ENCODE data around the gene CRY2. TPM values are rescaled to one million over a fixed set of nuclear protein-coding genes. Genes with fewer than 3 reads are reported as not detected.

The CRY2 gene
- total RNA-seq (100 to 1,000 TPM; 200 to 224 TPM), total RNA-seq (74.2 to 132 reads per million in 2 donors)

DNA sequence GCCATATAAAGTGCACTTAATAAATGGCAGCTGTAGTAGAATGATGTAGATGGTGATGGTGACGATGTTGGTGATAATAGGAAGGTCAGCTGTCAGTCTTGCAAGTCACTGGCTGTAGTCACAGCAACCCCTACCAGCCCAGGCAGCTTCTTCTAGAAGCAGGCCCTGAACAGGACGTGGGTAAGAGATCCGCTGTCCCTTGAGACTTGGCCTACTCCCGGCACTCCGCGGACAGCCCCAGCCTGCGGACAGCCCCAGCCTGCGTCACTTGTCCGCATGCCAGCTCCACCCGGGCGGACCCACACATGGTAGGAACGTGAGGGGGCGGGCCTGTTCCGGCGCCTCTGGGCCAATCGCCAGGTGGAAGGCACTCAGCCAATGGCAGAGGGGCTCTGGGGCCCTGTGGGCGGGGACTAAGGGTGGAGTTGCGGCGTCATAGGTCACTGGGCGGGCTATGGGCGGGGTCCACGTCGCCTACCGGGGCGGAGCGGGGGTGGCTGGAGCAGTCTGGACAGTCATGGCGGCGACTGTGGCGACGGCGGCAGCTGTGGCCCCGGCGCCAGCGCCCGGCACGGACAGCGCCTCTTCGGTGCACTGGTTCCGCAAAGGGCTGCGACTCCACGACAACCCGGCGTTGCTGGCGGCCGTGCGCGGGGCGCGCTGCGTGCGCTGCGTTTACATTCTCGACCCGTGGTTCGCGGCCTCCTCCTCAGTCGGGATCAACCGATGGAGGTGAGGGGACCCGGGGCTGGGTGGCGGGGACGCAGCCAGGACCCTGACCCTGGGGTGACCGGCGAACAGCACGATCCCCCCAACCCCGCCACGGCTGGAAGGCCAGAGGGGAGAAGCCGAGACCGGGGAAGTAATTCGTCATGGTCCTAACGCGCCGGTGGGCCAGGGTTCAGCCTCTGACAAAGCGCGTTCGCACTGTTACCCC lies at the start of gene CRY2:
CRY2 (plus strand) TSS at position 502 of the 937 bp plus-strand sequence; CDS start at position 518, 16 bp downstream.
- H3K9me3 ChIP-seq (ENCODE audit: control insufficient read depth, low read length, poor library complexity, severe bottlenecking): no peaks in the 10 kb centered on the region
- H3K27ac Mint-ChIP-seq: peak within 1 kb of the TSS; percentile 94
- peak within 1 kb of the TSS; percentile 83 for H3K4me3 Mint-ChIP-seq
- DNase-seq (peak; percentile 97 to 98 (median 98)), ATAC-seq (peak; percentile 83)
- no peaks in the 10 kb centered on the region for H3K36me3 Mint-ChIP-seq (ENCODE audit: low read depth)
- H3K27me3 Mint-ChIP-seq: peaks cover 4% of the 10 kb centered on the region
- peaks cover 38% of the 10 kb centered on the region for H3K4me1 Mint-ChIP-seq

- Mint-ChIP-seq H3K36me3 (ENCODE audit: low read depth) (no peaks in the 10 kb centered on the region), H3K4me3 (no peak overlapping the region), H3K27ac (no peak overlapping the region), H3K4me1 (no peaks in the 10 kb centered on the region), H3K27me3 (peaks cover 2% of the 10 kb centered on the region)
- H3K9me3 ChIP-seq (ENCODE audit: control insufficient read depth, low read length, poor library complexity, severe bottlenecking): no peaks in the 10 kb centered on the region
- DNase-seq (no peak), ATAC-seq (no peak)
These were observed 48.4 kb upstream of the CRY2 start for GRCh38 chr11:45798793-45799441.

GRCh38 chr11:45799562-45799961 lies 47.7 kb upstream of the CRY2 start:
- ATAC-seq (no peak), DNase-seq (no peak)
- no peaks in the 10 kb centered on the region for H3K27me3 Mint-ChIP-seq
- H3K4me3 Mint-ChIP-seq: no peak overlapping the region
- H3K36me3 Mint-ChIP-seq (ENCODE audit: low read depth): no peaks in the 10 kb centered on the region
- no peaks in the 10 kb centered on the region for H3K4me1 Mint-ChIP-seq
- no peak overlapping the region for H3K27ac Mint-ChIP-seq
- no peaks in the 10 kb centered on the region for H3K9me3 ChIP-seq (ENCODE audit: control insufficient read depth, low read length, poor library complexity, severe bottlenecking)

- ATAC-seq (no peak), DNase-seq (no peak)
- H3K27ac Mint-ChIP-seq: no peak overlapping the region
- H3K36me3 Mint-ChIP-seq (ENCODE audit: low read depth): no peaks in the 10 kb centered on the region
- no peak overlapping the region for H3K4me3 Mint-ChIP-seq
- H3K9me3 ChIP-seq (ENCODE audit: control insufficient read depth, low read length, poor library complexity, severe bottlenecking): no peaks in the 10 kb centered on the region
- H3K27me3 Mint-ChIP-seq: no peaks in the 10 kb centered on the region
- peaks cover 2% of the 10 kb centered on the region for H3K4me1 Mint-ChIP-seq
These were observed 47.0 kb upstream of the CRY2 start for GRCh38 chr11:45800261-45800660.

GRCh38 chr11:45801723-45802315 lies 45.5 kb upstream of the CRY2 start:
- Mint-ChIP-seq H3K27me3 (no peaks in the 10 kb centered on the region), H3K4me3 (no peak overlapping the region), H3K27ac (no peak overlapping the region), H3K36me3 (ENCODE audit: low read depth) (no peaks in the 10 kb centered on the region), H3K4me1 (peaks cover 10% of the 10 kb centered on the region)
- ATAC-seq (no peak), DNase-seq (no peak)
- no peaks in the 10 kb centered on the region for H3K9me3 ChIP-seq (ENCODE audit: control insufficient read depth, low read length, poor library complexity, severe bottlenecking)

- Mint-ChIP-seq H3K36me3 (ENCODE audit: low read depth) (no peaks in the 10 kb centered on the region), H3K27ac (no peak overlapping the region), H3K4me1 (peaks cover 14% of the 10 kb centered on the region), H3K27me3 (no peaks in the 10 kb centered on the region), H3K4me3 (peak overlapping the region; percentile 55)
- no peak for ATAC-seq
- no peak for DNase-seq
- H3K9me3 ChIP-seq (ENCODE audit: control insufficient read depth, low read length, poor library complexity, severe bottlenecking): no peaks in the 10 kb centered on the region
These were observed 44.6 kb upstream of the CRY2 start for GRCh38 chr11:45802531-45803317.

GRCh38 chr11:45803971-45804760 lies 43.1 kb upstream of the CRY2 start:
- DNase-seq (peak; percentile 45 to 67 (median 62)), ATAC-seq (peak; percentile 33)
- Mint-ChIP-seq H3K36me3 (ENCODE audit: low read depth) (no peaks in the 10 kb centered on the region), H3K4me3 (peak overlapping the region; percentile 95), H3K27me3 (no peaks in the 10 kb centered on the region), H3K4me1 (peaks cover 17% of the 10 kb centered on the region), H3K27ac (peak overlapping the region; percentile 92)
- H3K9me3 ChIP-seq (ENCODE audit: control insufficient read depth, low read length, poor library complexity, severe bottlenecking): no peaks in the 10 kb centered on the region

- peak within 1 kb of the TSS; percentile 92 for H3K27ac Mint-ChIP-seq
- DNase-seq (peak; percentile 94 to 95 (median 94)), ATAC-seq (peak; percentile 97)
- peaks cover 23% of the 10 kb centered on the region for H3K4me1 Mint-ChIP-seq
- no peaks in the 10 kb centered on the region for H3K9me3 ChIP-seq (ENCODE audit: control insufficient read depth, low read length, poor library complexity, severe bottlenecking)
- H3K4me3 Mint-ChIP-seq: peak within 1 kb of the TSS; percentile 95
- H3K27me3 Mint-ChIP-seq: no peaks in the 10 kb centered on the region
- no peaks in the 10 kb centered on the region for H3K36me3 Mint-ChIP-seq (ENCODE audit: low read depth)
These were observed 42.4 kb upstream of the CRY2 start, which contains the start of gene SLC35C1 for GRCh38 chr11:45804761-45805304. SLC35C1 (plus strand) TSS chr11:45805149; CDS start chr11:45805802, 653 bp downstream.

GRCh38 chr11:45805305-45806071 lies 41.8 kb upstream of the CRY2 start:
- ATAC-seq (peak; percentile 49), DNase-seq (no peak)
- H3K27me3 Mint-ChIP-seq: no peaks in the 10 kb centered on the region
- H3K4me3 Mint-ChIP-seq: peak overlapping the region; percentile 95
- H3K36me3 Mint-ChIP-seq (ENCODE audit: low read depth): no peaks in the 10 kb centered on the region
- no peaks in the 10 kb centered on the region for H3K9me3 ChIP-seq (ENCODE audit: control insufficient read depth, low read length, poor library complexity, severe bottlenecking)
- peak overlapping the region; percentile 92 for H3K27ac Mint-ChIP-seq
- peaks cover 25% of the 10 kb centered on the region for H3K4me1 Mint-ChIP-seq

- ATAC-seq (no peak), DNase-seq (no peak)
- Mint-ChIP-seq H3K4me3 (peak overlapping the region; percentile 95), H3K36me3 (ENCODE audit: low read depth) (no peaks in the 10 kb centered on the region), H3K27ac (peak overlapping the region; percentile 92), H3K27me3 (no peaks in the 10 kb centered on the region), H3K4me1 (peaks cover 25% of the 10 kb centered on the region)
- no peaks in the 10 kb centered on the region for H3K9me3 ChIP-seq (ENCODE audit: control insufficient read depth, low read length, poor library complexity, severe bottlenecking)
These were observed 41.0 kb upstream of the CRY2 start for GRCh38 chr11:45806072-45806933.

All from T-helper 17 cell (primary cell).